ENCODE measurements around the gene ANKRD11.

The ANKRD11 gene

GRCh38 chr16:89319886-89320781, 170.2 kb downstream of the ANKRD11 start:
- TF ChIP-seq CTCF (IDR thresholded peaks at IDR 0.05; ENCODE audit: insufficient read depth, missing control alignments), result no peak
- no peak for DNase-seq (ENCODE audit: insufficient read length, low spot score)
- no peak for FAIRE-seq

- no peak for DNase-seq (ENCODE audit: insufficient read length, low spot score)
- FAIRE-seq, result no peak
- TF ChIP-seq CTCF (IDR thresholded peaks at IDR 0.05; ENCODE audit: insufficient read depth, missing control alignments), result no peak
Observed at GRCh38 chr16:89319631-89319885, 170.8 kb downstream of the ANKRD11 start.

- FAIRE-seq (no peak), DNase-seq (ENCODE audit: insufficient read length, low spot score) (no peak)
- TF ChIP-seq CTCF (IDR thresholded peaks at IDR 0.05; ENCODE audit: insufficient read depth, missing control alignments), result no peak
Observed at GRCh38 chr16:89318871-89319630, 171.3 kb downstream of the ANKRD11 start.

DNA sequence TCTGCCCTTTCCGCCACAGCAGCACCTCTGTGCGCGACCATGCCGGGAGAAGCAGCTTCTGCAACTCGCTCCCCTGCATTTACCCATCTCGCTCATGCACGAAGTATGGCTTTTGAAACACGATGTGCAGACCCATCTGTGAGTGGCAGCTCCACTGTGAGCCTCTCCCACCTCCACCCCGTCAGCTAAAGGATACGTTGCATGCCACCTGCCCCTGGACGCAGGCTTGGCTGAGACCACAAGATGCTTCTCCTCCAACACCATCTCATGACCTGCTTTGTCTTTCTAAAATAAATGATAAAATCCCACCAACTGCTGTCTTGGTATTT, 172.0 kb downstream of the ANKRD11 start:
- TF ChIP-seq CTCF (IDR thresholded peaks at IDR 0.05; ENCODE audit: insufficient read depth, missing control alignments), result no peak
- DNase-seq (ENCODE audit: insufficient read length, low spot score), result no peak
- no peak for FAIRE-seq

DNA sequence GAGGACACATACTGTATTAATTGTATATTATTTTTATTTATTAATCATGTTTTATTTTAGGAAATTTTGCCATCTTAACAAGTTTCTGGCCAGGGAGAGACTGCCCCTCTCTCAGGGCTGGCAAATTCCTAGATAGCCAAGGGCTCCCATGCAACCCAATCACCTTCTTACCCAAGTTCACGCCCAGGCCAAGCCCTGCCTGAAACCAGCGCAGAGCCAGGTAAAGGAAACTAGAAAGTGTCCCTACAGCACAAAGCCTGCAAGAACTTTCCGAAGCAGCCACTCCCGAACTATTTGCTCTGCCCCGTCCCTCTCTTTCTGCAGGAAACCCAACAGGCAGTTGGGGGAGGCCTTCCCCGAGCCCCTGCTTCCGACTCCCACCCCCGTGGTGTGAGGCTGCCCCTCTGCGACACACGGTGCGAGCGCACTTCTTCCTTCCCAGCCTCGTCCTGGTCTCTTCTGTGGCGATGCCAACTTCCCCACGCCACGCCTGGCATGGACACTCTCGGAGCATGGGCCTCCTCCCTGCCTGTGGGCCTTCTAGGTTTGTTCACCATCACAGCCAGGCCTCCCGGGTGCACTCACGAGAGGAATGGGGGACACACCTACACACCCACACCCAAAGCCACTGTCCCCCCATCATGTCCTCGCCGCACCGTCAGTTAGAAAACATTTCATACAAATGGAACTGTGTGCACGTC, 172.5 kb downstream of the ANKRD11 start:
- no peak for FAIRE-seq
- TF ChIP-seq CTCF (IDR thresholded peaks at IDR 0.05; ENCODE audit: insufficient read depth, missing control alignments), result no peak
- no peak for DNase-seq (ENCODE audit: insufficient read length, low spot score)

DNA sequence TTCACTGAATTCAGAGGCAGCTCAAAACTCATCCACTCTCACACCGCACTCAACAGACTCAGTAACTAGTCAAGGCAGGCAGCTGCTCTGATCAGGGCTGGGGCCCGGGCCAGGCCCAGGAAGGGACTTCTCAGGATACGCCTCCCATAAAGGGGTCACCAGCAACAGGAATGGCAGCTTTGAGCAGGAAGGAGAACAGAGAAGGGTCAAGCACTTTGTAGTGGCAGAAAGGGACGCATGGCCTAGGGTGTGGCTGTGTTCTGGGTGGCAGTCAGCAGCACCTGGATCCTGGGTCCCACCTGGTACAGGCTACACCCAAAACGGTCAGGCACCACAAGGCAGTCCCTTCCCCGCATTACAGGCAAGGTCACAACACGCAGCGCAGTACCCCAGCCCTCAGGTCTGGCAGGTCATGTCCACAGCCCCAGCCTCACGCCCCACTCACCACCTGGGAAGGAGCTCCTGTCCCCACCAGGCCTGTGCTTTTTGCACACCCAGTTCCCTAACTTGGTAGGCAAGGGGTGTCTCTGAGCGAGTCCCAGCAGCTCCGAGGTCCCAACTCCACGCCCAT, 173.2 kb downstream of the ANKRD11 start:
- no peak for TF ChIP-seq CTCF (IDR thresholded peaks at IDR 0.05; ENCODE audit: insufficient read depth, missing control alignments)
- DNase-seq (ENCODE audit: insufficient read length, low spot score) (no peak), FAIRE-seq (no peak)

All from D721Med (cell line).